ENCODE measurements around the gene FIGLA.

The FIGLA gene

GRCh38 chr2:70750320-70750719 lies 40.1 kb downstream of the FIGLA start:
- TF ChIP-seq CTCF (IDR thresholded peaks at IDR 0.05; ENCODE audit: control extremely low read depth, extremely low read depth, low read depth, missing control alignments): no peak
- POLR2A ChIA-PET: no interaction called here
- no peak for DNase-seq (ENCODE audit: extremely low spot score)
- CTCF ChIA-PET: interaction anchor here (1.1 kb wide), 1 partner anchor 40 kb away, joined by 3 read pairs; the partner anchor contains the start of gene FIGLA

GRCh38 chr2:70748002-70748784 lies 42.2 kb downstream of the FIGLA start:
- CTCF ChIA-PET: interaction anchor here (1.4 to 1.6 kb wide), 2 partner anchors 10 to 20 kb away, joined by 4 to 7 read pairs; partner anchors contain the start of gene ADD2
- POLR2A ChIA-PET: no interaction called here
- no peak for TF ChIP-seq CTCF (IDR thresholded peaks at IDR 0.05; ENCODE audit: control extremely low read depth, extremely low read depth, low read depth, missing control alignments)
- no peak for DNase-seq (ENCODE audit: extremely low spot score)

DNA sequence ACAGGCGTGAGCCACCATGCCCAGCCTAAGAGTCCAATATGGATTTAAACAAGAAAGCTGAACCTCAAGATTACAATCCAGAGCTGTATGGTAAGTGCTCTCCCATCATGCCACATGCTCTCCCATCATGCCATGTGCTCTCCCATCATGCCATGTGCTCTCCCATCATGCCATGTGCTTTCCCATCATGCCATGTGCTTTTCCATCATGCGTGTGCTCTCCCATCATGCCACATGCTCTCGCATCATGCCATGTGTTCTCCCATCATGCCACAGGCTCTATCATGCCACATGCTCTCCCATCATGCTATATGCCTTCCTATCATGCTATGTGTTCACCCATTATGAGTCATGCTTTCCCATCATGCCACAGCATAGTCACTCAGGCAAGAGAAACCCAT lies 43.2 kb downstream of the FIGLA start:
- ChIA-PET POLR2A (no interaction called here), CTCF (no interaction called here)
- TF ChIP-seq CTCF (IDR thresholded peaks at IDR 0.05; ENCODE audit: control extremely low read depth, extremely low read depth, low read depth, missing control alignments): no peak
- no peak for DNase-seq (ENCODE audit: extremely low spot score)

DNA sequence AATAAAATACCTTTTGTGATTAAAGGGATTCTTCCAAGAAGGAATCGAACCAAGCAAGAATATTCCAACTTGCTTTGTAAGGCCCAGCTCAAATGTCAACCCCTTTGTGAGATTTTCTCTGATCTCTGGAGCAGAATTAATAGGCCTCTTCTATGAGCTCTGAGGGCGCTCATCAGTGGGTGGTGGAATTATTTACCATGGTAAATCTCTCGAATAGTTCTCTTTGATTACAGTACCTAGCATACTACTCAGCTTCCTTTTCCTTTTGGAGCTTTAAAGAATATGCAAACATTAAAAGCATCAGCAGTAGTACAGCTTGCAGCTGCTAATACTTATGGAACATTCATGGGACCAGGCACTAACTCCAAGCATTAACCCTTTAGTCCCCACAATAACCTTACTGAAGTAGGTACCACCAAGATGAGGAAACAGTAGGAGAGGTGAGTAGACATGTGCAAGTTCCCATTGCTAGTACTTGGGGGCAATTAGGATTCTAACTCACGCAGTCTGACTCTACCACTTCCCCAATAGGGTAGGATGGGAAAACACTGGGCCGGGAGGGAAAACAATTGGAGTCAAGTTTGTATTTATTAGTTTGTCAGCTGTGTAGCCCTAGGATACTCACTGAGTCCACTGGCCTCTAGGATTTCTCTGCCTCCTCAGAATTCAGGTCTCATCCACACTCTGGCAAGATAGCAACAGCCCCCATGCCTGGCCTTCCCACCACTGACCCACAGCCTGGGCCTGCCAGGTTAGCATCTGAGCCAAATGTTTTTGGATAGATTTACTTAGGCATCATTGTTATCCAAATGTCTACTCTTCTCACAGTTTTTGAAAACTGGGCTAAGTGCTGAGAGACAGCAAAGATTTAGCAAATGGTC lies 44.1 kb downstream of the FIGLA start:
- no peak for DNase-seq (ENCODE audit: extremely low spot score)
- POLR2A ChIA-PET: no interaction called here
- CTCF ChIA-PET: interaction anchor here (1.2 kb wide), 1 partner anchor 8 kb away, joined by 3 read pairs; no protein-coding TSS in a partner anchor
- TF ChIP-seq CTCF (IDR thresholded peaks at IDR 0.05; ENCODE audit: control extremely low read depth, extremely low read depth, low read depth, missing control alignments): no peak

- no peak for DNase-seq (ENCODE audit: extremely low spot score)
- ChIA-PET CTCF (interaction anchor here (1.2 kb wide), 1 partner anchor 9 kb away, joined by 3 read pairs; no protein-coding TSS in a partner anchor), POLR2A (no interaction called here)
- TF ChIP-seq CTCF (IDR thresholded peaks at IDR 0.05; ENCODE audit: control extremely low read depth, extremely low read depth, low read depth, missing control alignments): no peak
Measured at GRCh38 chr2:70745276-70745825, 45.1 kb downstream of the FIGLA start.

DNA sequence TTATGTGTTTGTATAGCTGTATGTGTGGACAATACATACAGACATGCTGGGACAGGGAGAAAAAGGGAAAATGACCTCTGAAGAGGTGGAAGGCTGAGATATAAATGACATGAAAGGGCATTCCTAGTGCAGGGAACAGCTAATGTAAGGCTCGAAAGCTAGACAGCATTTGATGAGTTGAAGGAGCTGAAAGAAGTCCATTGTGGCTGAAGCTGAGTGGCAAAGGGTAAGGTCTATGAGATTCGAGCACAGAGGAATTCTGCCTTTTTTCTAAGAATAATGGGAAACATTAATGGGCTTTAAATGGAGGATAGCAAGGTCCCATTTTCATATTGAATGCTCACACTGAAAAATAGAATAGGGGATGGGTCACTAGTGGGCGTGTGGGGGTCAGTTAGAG lies 46.0 kb downstream of the FIGLA start:
- no peak for DNase-seq (ENCODE audit: extremely low spot score)
- TF ChIP-seq CTCF (IDR thresholded peaks at IDR 0.05; ENCODE audit: control extremely low read depth, extremely low read depth, low read depth, missing control alignments): no peak
- CTCF ChIA-PET: interaction anchor here (1.1 kb wide), 1 partner anchor 117 kb away, joined by 3 read pairs; no protein-coding TSS in a partner anchor
- POLR2A ChIA-PET: no interaction called here

All from GM10248 (cell line).